Gastrocnemius medialis (tissue), 4 donors: ENCODE measurements around the gene TEKTIP1.

Experiments used
- POLR2A ChIP-seq, 2 donors: fragments of 450-650 bp; IDR thresholded peaks; one replicate each; pipeline ENCODE4 v1.6.1; 2017; ENCODE audit warnings: antibody characterized with exemption in 2 of 2, mild to moderate bottlenecking in 2 of 2, moderate library complexity in 2 of 2
- TF ChIP-seq, protein P1 (sequence below), 5 experiments: fragments of 450-650 bp in 3 of 5; fragments of 200-600 bp in 2 of 5; sonication (generic) in 2 of 5; IDR thresholded peaks in 4 of 5; conservative IDR thresholded peaks in 1 of 5; 1 replicate in 4 of 5; 2 replicates in 1 of 5; pipeline ENCODE4 v1.5.1; 2016 to 2019; ENCODE audit warnings: antibody characterized with exemption in 5 of 5, mild to moderate bottlenecking in 3 of 5, moderate library complexity in 3 of 5

DNA sequence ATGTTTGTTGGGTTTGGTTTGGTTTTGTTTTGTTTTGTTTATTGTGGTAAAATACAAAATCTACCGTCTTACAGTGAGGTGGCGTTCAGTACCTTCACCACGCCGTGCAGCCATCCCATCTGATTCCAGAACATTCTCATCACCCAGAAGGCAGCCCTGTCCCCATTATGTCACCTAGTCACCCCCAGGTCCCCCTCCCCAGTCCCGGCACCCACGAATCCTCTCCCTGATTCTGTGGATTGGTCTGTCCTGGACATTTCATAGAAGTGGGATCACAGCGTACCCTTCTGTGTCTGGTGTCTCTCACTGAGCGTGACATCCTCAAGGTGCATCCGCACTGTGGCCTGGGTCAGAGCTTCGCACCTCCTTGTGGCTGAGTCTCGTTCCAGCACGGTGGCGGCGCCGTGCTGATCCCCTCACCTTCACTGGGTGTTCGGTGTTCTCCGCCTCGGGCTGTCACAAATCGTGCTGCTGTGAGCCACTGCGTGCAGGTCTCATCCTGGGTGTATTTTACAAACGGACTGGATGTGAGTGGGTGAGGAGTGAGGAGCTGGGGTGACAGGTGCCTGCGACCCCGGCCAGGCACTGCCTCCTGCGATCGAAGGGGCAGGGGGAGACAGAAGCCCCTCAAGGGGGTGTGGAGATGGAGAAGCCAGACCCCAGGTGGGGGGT lies 580 bp upstream of the TEKTIP1 start:
- TF ChIP-seq, protein P1, sequence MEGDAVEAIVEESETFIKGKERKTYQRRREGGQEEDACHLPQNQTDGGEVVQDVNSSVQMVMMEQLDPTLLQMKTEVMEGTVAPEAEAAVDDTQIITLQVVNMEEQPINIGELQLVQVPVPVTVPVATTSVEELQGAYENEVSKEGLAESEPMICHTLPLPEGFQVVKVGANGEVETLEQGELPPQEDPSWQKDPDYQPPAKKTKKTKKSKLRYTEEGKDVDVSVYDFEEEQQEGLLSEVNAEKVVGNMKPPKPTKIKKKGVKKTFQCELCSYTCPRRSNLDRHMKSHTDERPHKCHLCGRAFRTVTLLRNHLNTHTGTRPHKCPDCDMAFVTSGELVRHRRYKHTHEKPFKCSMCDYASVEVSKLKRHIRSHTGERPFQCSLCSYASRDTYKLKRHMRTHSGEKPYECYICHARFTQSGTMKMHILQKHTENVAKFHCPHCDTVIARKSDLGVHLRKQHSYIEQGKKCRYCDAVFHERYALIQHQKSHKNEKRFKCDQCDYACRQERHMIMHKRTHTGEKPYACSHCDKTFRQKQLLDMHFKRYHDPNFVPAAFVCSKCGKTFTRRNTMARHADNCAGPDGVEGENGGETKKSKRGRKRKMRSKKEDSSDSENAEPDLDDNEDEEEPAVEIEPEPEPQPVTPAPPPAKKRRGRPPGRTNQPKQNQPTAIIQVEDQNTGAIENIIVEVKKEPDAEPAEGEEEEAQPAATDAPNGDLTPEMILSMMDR (IDR thresholded peaks at IDR 0.05 in 4 of 5, conservative IDR thresholded peaks at IDR 0.05 in 1 of 5), result no peak
- TF ChIP-seq POLR2A (IDR thresholded peaks at IDR 0.05), result no peak
